AG20443 (cell line): ENCODE measurements around the gene PHOX2B.
"Not testable (repeated sequence)": the region's sequence is repeated elsewhere in the genome, so short reads cannot be mapped to it uniquely, and the experiment has no call there.

Source experiments
- DNase-seq: peaks from one replicate; pipeline ENCODE4 v3.0.0; 2012; ENCODE audit warnings: low spot score, mixed read lengths

The PHOX2B gene

DNA sequence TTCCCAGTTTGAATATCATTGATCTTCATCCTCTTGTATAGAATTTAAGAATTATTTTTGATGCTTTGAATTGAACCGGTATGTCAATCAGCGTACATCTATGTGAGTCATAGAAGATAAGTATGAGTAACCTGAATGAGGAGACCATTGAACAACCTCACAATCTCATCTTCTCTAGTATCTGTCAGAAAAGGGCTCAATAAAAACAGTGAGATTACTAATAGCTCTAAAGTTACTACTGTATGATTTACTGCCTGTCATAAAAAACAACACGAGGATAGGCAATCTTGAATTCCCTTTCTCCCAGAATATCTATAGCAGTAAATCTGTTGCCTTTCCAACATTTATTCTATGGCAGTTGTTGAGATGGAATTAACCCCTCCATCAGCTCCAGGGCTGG lies 36.1 kb downstream of the PHOX2B start:
- DNase-seq: no peak

DNA sequence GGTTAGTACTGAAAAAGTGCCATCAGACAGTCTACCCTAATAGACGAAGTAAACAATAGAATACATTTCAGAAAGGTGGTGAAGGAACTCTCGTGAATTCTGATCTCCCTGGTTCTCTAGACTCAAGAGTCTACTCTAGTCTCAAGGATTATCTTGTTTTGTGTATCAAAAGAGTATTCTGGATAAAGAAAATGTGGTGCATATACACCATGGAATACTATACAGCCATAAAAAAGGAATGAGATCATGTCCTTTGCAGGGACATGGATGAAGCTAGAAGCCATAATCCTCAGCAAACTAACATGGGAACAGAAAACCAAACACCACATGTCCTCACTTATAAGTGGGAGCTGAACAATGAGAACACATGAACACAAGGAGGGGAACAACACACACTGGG lies 36.9 kb downstream of the PHOX2B start:
- not testable (repeated sequence) for DNase-seq

DNA sequence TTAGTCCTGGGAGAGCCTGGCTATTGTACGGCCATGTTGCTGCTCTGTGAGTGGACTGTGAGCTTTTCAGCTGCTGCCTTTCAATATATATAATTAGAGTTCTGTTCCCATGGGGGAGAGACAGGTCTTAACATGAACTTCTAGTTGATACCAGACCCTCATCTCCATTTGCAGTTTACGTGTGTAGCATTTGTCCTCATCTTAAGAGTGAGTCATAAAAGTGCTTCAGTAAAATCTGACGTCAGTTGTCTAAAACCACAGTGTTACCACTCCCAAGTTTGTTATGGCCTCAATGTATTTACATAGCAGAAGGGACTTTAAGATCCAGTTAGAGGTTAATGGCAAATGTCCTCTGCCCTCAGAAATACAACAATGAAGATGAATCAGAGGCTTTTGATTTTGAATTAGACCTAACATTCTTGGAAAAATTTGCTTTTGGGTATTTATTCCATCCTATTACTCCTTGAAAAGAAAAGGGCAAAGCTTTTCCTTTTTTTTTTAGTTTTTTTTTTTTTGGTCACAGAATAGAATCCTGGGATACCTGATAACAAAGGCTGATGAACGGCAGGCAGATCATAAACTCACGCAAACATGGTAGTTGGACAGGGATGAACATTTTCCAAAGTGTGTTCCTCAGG lies 38.6 kb downstream of the PHOX2B start:
- DNase-seq: peak; percentile 29

DNA sequence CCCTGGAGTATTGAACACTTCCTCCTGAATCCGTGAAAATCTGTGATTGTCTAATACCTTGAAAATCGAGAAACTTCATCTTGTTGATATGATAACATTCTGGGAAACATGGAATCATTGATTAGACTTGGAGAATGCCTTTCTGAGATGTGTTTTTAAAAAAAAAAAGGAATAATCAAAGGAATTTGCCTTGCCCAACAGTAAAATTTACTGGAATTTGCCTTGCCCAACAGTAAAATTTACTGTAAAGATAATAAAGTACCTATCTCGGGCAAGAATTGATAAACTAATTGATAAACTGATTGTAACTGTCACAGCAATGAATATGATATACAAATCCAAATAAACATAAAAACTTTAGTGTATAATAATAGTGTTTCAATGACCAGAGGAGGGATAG lies 44.7 kb downstream of the PHOX2B start:
- DNase-seq: no peak

DNA sequence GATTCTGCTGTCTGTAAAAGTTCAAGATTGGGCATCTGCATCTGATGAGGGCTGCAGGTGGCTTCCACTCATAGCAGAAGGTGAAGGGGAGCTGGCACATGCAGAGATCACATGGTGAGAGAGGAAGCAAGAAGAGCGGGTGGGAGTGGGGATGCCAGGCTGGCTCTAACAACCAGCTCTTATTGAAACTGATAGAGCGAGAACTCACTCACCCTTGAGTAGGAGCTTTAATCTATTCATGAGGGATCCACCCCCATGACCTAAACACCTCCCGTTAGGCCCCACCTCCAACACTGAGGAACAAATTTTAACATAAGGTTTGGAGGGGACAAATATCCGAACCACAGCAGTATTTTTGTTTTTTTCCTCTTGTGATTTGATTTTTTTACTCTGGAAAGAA lies 45.8 kb downstream of the PHOX2B start:
- DNase-seq: no peak

DNA sequence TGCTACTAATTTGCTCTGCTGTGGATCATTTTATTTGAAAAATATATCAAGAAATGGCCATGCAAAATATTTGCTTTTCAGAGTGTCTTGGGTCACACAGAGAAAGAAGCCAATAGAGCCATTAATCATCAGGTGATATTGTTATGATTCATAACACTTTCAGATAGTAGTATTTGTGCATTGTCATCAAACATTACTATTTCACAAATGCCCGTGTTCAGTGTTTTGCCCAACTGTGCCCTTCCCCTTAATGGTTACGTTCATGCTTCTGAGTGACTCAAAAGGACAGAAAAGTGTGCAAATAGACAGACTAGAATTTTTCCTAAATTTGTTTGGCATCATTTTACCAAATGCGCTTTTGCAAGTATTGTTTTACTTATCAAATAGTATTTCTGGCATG lies 46.5 kb downstream of the PHOX2B start:
- no peak for DNase-seq

DNA sequence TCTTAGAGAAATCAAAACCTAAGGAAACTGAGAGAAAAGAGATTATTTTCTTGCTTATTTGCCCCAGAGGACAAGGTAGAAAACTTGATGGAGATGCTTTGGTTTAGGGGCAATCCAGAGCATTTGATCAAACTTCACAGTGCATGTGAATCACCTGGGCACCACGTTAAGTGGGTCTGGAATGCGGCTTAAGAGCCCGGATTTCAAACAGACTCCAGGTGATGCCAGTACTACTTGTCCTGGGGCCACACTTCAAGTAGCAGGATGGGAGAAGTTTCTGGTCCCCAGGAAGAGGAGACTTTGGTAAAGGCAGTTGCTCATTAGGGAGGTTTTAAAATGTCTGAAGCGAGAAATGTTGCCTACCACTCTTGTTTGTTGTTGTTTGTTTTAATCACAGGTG lies 51.8 kb downstream of the PHOX2B start:
- no peak for DNase-seq

DNA sequence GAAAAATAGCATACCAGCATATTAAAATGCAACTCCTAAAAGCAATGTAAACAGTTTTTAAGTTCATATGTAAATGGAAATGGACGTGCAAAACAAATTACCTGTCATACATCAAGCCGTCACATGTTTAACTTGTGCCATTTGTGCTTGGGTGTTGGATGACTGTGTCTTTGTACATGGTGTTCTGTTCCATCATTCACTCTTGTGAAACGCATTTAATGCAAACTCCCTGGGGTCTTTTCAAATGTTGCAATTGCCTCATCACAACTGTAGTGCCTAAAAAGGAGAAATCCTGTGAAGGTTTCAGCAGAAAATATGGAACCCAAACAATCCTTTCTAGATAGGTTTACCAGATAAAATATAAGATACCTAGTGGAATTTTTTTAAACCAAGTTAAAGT lies 52.4 kb downstream of the PHOX2B start:
- no peak for DNase-seq
